ENCODE results near the gene ASPG. TPM values are rescaled to one million over a fixed set of nuclear protein-coding genes. Genes with fewer than 3 reads are reported as not detected.

The ASPG gene
- total RNA-seq, 1 experiment from 2014 or later: not detected

DNA sequence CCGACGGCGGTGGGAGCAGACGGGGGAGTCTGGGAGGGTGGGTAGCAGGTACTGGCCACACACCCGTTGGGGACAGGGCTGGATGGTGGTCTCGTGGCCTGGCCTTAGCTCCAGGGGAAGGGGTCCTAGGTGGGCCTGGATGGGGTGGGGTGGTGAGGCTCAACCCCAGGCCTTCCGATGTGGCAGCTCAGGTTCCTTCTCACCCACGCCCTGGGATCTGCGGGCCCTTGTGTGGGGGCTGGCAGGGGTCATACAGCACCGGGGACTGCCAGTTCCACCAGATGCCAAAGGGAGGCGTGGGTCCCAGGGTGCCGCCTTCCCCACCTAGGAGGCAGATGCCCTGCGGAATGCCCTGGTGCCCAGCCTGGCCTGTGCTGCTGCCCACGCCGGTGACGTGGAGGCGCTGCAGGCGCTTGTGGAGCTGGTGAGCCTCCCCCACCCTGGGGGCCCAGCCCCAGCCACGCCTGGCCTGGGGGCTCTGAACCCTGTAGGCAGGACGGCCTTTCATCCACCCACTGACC is 21.0 kb downstream of the ASPG start:
- DNase-seq (ENCODE audit: low read depth, low spot score): no peak
- intact Hi-C loops (cut with micrococcal nuclease; ENCODE audit: unreplicated experiment) (no loop called here), in situ Hi-C loops (cut with HindIII; ENCODE audit: low pct_unique_long_range_greater_than_20kb, low sequenced_read_pairs) (no loop called here)
- TF ChIP-seq, protein P1, sequence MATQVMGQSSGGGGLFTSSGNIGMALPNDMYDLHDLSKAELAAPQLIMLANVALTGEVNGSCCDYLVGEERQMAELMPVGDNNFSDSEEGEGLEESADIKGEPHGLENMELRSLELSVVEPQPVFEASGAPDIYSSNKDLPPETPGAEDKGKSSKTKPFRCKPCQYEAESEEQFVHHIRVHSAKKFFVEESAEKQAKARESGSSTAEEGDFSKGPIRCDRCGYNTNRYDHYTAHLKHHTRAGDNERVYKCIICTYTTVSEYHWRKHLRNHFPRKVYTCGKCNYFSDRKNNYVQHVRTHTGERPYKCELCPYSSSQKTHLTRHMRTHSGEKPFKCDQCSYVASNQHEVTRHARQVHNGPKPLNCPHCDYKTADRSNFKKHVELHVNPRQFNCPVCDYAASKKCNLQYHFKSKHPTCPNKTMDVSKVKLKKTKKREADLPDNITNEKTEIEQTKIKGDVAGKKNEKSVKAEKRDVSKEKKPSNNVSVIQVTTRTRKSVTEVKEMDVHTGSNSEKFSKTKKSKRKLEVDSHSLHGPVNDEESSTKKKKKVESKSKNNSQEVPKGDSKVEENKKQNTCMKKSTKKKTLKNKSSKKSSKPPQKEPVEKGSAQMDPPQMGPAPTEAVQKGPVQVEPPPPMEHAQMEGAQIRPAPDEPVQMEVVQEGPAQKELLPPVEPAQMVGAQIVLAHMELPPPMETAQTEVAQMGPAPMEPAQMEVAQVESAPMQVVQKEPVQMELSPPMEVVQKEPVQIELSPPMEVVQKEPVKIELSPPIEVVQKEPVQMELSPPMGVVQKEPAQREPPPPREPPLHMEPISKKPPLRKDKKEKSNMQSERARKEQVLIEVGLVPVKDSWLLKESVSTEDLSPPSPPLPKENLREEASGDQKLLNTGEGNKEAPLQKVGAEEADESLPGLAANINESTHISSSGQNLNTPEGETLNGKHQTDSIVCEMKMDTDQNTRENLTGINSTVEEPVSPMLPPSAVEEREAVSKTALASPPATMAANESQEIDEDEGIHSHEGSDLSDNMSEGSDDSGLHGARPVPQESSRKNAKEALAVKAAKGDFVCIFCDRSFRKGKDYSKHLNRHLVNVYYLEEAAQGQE (IDR thresholded peaks at IDR 0.05; ENCODE audit: insufficient read depth in 1 of 2, low read depth in 2 of 2, low read length in 1 of 2): no peak
- TF ChIP-seq TCF7L2 (IDR thresholded peaks at IDR 0.05; ENCODE audit: low read depth, low read length): no peak
- TF ChIP-seq POLR2AphosphoS5 (IDR thresholded peaks at IDR 0.05; ENCODE audit: low read depth, low read length): no peak
- TF ChIP-seq, protein P2, sequence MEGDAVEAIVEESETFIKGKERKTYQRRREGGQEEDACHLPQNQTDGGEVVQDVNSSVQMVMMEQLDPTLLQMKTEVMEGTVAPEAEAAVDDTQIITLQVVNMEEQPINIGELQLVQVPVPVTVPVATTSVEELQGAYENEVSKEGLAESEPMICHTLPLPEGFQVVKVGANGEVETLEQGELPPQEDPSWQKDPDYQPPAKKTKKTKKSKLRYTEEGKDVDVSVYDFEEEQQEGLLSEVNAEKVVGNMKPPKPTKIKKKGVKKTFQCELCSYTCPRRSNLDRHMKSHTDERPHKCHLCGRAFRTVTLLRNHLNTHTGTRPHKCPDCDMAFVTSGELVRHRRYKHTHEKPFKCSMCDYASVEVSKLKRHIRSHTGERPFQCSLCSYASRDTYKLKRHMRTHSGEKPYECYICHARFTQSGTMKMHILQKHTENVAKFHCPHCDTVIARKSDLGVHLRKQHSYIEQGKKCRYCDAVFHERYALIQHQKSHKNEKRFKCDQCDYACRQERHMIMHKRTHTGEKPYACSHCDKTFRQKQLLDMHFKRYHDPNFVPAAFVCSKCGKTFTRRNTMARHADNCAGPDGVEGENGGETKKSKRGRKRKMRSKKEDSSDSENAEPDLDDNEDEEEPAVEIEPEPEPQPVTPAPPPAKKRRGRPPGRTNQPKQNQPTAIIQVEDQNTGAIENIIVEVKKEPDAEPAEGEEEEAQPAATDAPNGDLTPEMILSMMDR (IDR thresholded peaks at IDR 0.05): no peak
- TF ChIP-seq SIN3A (IDR thresholded peaks at IDR 0.05; ENCODE audit: borderline replicate concordance, insufficient read depth, low read depth, low read length): no peak
- no peak overlapping the region for H3K27ac ChIP-seq (ENCODE audit: low read length)
- no peak overlapping the region for H3K4me3 ChIP-seq (ENCODE audit: low read depth in 2 of 2, low read length in 2 of 2)
- no TSS peak for BruUV-seq (replicated peaks)
- no peaks in the 10 kb centered on the region for H3K27me3 ChIP-seq (ENCODE audit: control insufficient read depth, insufficient read depth, low read length)
- ChIA-PET CTCF (no interaction called here), POLR2A (no interaction called here)
- H3K4me1 ChIP-seq (ENCODE audit: control insufficient read depth, insufficient read depth, low read length): no peaks in the 10 kb centered on the region
- ATAC-seq: no peak
- H3K9me3 ChIP-seq (ENCODE audit: control insufficient read depth, insufficient read depth, low read depth, low read length): no peaks in the 10 kb centered on the region
- no peaks in the 10 kb centered on the region for H3K36me3 ChIP-seq (ENCODE audit: control insufficient read depth, insufficient read depth, low read length)

DNA sequence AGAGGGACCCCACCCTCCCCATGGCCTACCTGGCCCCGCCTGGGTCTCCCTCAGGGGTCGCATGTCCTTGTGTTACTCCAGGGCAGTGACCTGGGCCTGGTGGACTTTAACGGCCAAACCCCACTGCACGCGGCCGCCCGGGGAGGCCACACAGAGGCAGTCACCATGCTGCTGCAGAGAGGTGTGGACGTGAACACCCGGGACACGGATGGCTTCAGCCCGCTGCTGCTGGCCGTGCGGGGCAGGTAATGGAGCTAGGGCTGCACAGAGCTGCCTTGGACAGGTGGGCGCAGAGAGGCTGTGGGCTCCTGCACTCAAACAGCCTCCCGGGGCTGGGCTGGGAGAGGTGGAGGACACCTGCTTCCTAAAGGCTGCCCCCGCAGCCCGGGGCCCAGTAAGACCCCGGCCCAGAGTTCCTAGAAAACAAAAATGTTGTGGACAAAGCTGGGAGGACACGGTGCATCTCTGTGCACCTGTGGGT is 21.6 kb downstream of the ASPG start:
- TF ChIP-seq, protein P2 (IDR thresholded peaks at IDR 0.05): no peak
- TF ChIP-seq TCF7L2 (IDR thresholded peaks at IDR 0.05; ENCODE audit: low read depth, low read length) (no peak), POLR2AphosphoS5 (IDR thresholded peaks at IDR 0.05; ENCODE audit: low read depth, low read length) (no peak), SIN3A (IDR thresholded peaks at IDR 0.05; ENCODE audit: borderline replicate concordance, insufficient read depth, low read depth, low read length) (no peak)
- TF ChIP-seq, protein P1 (IDR thresholded peaks at IDR 0.05; ENCODE audit: insufficient read depth in 1 of 2, low read depth in 2 of 2, low read length in 1 of 2): no peak
- Histone ChIP-seq H3K9me3 (ENCODE audit: control insufficient read depth, insufficient read depth, low read depth, low read length) (no peaks in the 10 kb centered on the region), H3K27ac (ENCODE audit: low read length) (no peak overlapping the region), H3K27me3 (ENCODE audit: control insufficient read depth, insufficient read depth, low read length) (no peaks in the 10 kb centered on the region), H3K36me3 (ENCODE audit: control insufficient read depth, insufficient read depth, low read length) (no peaks in the 10 kb centered on the region), H3K4me1 (ENCODE audit: control insufficient read depth, insufficient read depth, low read length) (no peaks in the 10 kb centered on the region), H3K4me3 (ENCODE audit: low read depth in 2 of 2, low read length in 2 of 2) (no peak overlapping the region)
- intact Hi-C loops (cut with micrococcal nuclease; ENCODE audit: unreplicated experiment): no loop called here
- CTCF ChIA-PET: no interaction called here
- in situ Hi-C loops (cut with HindIII; ENCODE audit: low pct_unique_long_range_greater_than_20kb, low sequenced_read_pairs): no loop called here
- no peak for ATAC-seq
- DNase-seq (ENCODE audit: low read depth, low spot score): no peak
- BruUV-seq (replicated peaks): no TSS peak
- POLR2A ChIA-PET: no interaction called here

All from Panc1 (cell line).